ENCODE measurements around the gene BACH2. TPM values are rescaled to one million over a fixed set of nuclear protein-coding genes. Genes with fewer than 3 reads are reported as not detected.

Gene BACH2
- total and polyA plus RNA-seq, 9 of the 15 experiments (the other 6 are each of a cell fraction or from before 2014, with no cell fraction given): 0.06 to 3.1 (median 0.59) TPM

DNA sequence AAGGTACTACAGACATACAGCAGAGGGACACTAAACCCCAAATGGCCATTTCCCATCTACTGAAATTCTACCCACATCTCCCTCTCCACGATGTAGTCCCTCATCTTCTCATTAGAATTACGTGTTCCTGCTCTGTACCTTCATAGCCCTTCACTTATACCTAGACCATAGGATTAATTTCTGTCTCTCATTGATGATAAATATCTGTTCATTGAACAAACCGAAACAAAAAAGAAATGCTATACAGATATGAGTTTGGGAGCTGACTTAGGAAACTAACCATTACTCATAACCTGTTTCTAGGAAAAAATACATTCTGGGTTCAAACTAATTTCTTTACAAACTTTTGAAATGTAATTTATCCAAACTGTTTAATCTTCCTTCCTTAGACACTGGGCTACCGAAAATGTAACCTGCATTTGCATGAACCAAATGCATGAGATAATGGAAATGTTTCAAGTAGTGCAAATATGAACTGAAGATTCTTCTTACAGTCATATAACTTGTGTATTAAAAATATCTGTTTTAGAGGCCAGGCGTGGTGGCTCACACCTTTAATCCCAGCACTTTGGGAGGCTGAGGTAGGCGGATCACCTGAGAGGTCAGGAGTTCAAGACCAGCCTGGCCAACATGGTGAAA lies 317.0 kb downstream of the BACH2 start:
- Histone ChIP-seq H3K27ac (ENCODE audit: extremely low read depth, low read depth, low read length) (no peak overlapping the region), H3K4me1 (replicated peaks in 1 of 2; ENCODE audit: control insufficient read depth in 2 of 2, insufficient read depth in 2 of 2, low read length in 2 of 2) (no peaks in the 10 kb centered on the region), H4K20me1 (replicated peaks; ENCODE audit: control insufficient read depth, insufficient read depth, low read length) (no peaks in the 10 kb centered on the region), H3K36me3 (ENCODE audit: control insufficient read depth, insufficient read depth, low read length) (no peaks in the 10 kb centered on the region), H3K9me1 (ENCODE audit: control insufficient read depth, insufficient read depth, low read length) (no peaks in the 10 kb centered on the region), H3K9me3 (replicated peaks; ENCODE audit: control insufficient read depth, insufficient read depth, low read depth, low read length) (no peaks in the 10 kb centered on the region), H2AFZ (ENCODE audit: low read depth, low read length) (no peak overlapping the region), H3K27me3 (ENCODE audit: control insufficient read depth in 2 of 2, insufficient read depth in 2 of 2, low read length in 2 of 2) (peaks cover 0 to 8% of the 10 kb centered on the region in 2 experiments; a peak in 2 of 5 replicates), H3K79me2 (ENCODE audit: control insufficient read depth, insufficient read depth, low read length) (no peaks in the 10 kb centered on the region), H3K9ac (ENCODE audit: insufficient read depth in 1 of 2, low read depth in 2 of 2, low read length in 2 of 2) (no peak overlapping the region), H3K4me2 (ENCODE audit: insufficient read depth, low read length) (no peak overlapping the region; the same call in 1 of the 2 replicates), H3K4me3 (no peak overlapping the region)
- no peak for TF ChIP-seq ZNF3 (CRISPR knock-in tag; IDR thresholded peaks at IDR 0.05)
- TF ChIP-seq GABPB2 (CRISPR knock-in tag; conservative IDR thresholded peaks at IDR 0.05): no peak
- TF ChIP-seq CREBBP (IDR thresholded peaks at IDR 0.05; ENCODE audit: low read depth, low read length): no peak
- TF ChIP-seq ERF (CRISPR knock-in tag; IDR thresholded peaks at IDR 0.05): no peak
- TF ChIP-seq, protein P1, sequence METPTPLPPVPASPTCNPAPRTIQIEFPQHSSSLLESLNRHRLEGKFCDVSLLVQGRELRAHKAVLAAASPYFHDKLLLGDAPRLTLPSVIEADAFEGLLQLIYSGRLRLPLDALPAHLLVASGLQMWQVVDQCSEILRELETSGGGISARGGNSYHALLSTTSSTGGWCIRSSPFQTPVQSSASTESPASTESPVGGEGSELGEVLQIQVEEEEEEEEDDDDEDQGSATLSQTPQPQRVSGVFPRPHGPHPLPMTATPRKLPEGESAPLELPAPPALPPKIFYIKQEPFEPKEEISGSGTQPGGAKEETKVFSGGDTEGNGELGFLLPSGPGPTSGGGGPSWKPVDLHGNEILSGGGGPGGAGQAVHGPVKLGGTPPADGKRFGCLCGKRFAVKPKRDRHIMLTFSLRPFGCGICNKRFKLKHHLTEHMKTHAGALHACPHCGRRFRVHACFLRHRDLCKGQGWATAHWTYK (CRISPR knock-in tag; IDR thresholded peaks at IDR 0.05): no peak
- peak; percentile 13 to 15; a peak in 1 of 4 replicates for TF ChIP-seq RAD21 (CRISPR knock-in tag; conservative IDR thresholded peaks at IDR 0.05 in 1 of 2, IDR thresholded peaks at IDR 0.05 in 1 of 2)
- TF ChIP-seq ZFX (CRISPR knock-in tag; IDR thresholded peaks at IDR 0.05): no peak
- 0 out of 2 replicates have a peak, but pooled peaks have one; percentile 13 for TF ChIP-seq FOSL1 (tag; conservative IDR thresholded peaks at IDR 0.05)
- ChIA-PET CTCF (ENCODE audit: low intra/inter-chr PET ratio) (no interaction called here), POLR2A (interaction anchor here (1.1 kb wide), 1 partner anchor 10 kb away, joined by 4 read pairs; no protein-coding TSS in a partner anchor)
- in situ Hi-C loops (cut with MboI) (no loop called here), intact Hi-C loops (cut with micrococcal nuclease) (no loop called here)
- 11% methylated on average over 6 of the region's 6 CpGs for WGBS (ENCODE audit: insufficient coverage, low coverage, missing lambda C conversion rate)
- FAIRE-seq (no peak), ATAC-seq (no peak), DNase-seq (ENCODE audit: extremely low read depth in 1 of 4, low spot score in 3 of 4) (no peak)
- BruUV-seq (replicated peaks): no TSS peak

Measured in K562 (cell line).